ENCODE data around the gene ST6GAL1.
"Not testable (repeated sequence)": the region's sequence is repeated elsewhere in the genome, so short reads cannot be mapped to it uniquely, and the experiment has no call there.

DNA sequence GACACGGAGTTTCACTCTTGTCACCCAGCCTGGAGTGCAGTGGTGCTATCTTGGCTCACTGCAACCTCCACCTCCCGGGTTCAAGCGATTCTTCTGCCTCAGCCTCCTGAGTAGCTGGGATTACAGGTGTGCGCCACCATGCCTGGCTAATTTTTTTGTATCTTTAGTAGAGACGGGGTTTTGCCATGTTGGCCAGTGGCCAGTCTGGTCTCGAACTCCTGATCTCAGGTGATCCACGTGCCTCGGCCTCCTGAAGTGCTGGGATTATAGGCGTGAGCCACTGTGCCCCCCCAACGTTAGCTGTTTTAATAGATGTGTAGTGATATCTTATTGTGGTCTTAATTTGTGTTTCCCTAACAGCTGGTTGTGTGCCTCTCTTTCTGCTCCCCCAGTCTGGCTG, 40.8 kb downstream of the ST6GAL1 start:
- TF ChIP-seq, protein P1, sequence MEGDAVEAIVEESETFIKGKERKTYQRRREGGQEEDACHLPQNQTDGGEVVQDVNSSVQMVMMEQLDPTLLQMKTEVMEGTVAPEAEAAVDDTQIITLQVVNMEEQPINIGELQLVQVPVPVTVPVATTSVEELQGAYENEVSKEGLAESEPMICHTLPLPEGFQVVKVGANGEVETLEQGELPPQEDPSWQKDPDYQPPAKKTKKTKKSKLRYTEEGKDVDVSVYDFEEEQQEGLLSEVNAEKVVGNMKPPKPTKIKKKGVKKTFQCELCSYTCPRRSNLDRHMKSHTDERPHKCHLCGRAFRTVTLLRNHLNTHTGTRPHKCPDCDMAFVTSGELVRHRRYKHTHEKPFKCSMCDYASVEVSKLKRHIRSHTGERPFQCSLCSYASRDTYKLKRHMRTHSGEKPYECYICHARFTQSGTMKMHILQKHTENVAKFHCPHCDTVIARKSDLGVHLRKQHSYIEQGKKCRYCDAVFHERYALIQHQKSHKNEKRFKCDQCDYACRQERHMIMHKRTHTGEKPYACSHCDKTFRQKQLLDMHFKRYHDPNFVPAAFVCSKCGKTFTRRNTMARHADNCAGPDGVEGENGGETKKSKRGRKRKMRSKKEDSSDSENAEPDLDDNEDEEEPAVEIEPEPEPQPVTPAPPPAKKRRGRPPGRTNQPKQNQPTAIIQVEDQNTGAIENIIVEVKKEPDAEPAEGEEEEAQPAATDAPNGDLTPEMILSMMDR (IDR thresholded peaks at IDR 0.05) = not testable (repeated sequence)
- not testable (repeated sequence) for TF ChIP-seq POLR2A (IDR thresholded peaks at IDR 0.05)
